CD4-positive, alpha-beta T cell (primary cell): ENCODE measurements around the gene SELENOM. TPM values are rescaled to one million over a fixed set of nuclear protein-coding genes. Genes with fewer than 3 reads are reported as not detected.

ENCODE experiments used
- ATAC-seq: fragments of 200-7000 bp; cut with Tn5 transposase; one replicate; pipeline ENCODE4 v1.10.0; 2022; ENCODE audit warnings: mild to moderate bottlenecking; ENCODE audit not compliant: poor library complexity
- CTCF ChIA-PET: fragments of 350-600 bp; sonication (Branson Sonifier 250); formaldehyde crosslinking; loops from one replicate; lab custom pipeline; 2021; ENCODE audit warnings: antibody characterized with exemption, inconsistent platforms; lab: Charles Lee
- POLR2A ChIA-PET: fragments of 350-600 bp; sonication (Branson Sonifier 250); formaldehyde crosslinking; loops from one replicate; lab custom pipeline; 2021; ENCODE audit warnings: antibody characterized with exemption, inconsistent platforms; lab: Charles Lee
- DNase-seq, 14 experiments: peaks; one replicate each; pipeline ENCODE4 v3.0.0-alpha.2; 2013 to 2020; ENCODE audit warnings: mixed read lengths in 2 of 14
- H3K27ac ChIP-seq, 2 donors: one replicate each; pipeline versions ENCODE4 v1.5.1 to v1.7.0; 2013; ENCODE audit warnings: low read length in 2 of 2, low read depth in 1 of 2, mild to moderate bottlenecking in 1 of 2
- H3K27me3 ChIP-seq, 2 experiments: 1 replicate in 1 of 2; 2 replicates in 1 of 2; pipeline versions ENCODE4 v1.6.1 to v1.7.0; 2013; ENCODE audit warnings: low read length in 2 of 2, control low read depth in 1 of 2, mild to moderate bottlenecking in 1 of 2, moderate library complexity in 1 of 2; ENCODE audit not compliant: insufficient read depth in 2 of 2, control insufficient read depth in 1 of 2
- H3K36me3 ChIP-seq: one replicate; pipeline ENCODE4 v1.6.1; 2013; ENCODE audit warnings: low read length, control low read depth; ENCODE audit not compliant: insufficient read depth
- H3K4me1 ChIP-seq: one replicate; pipeline ENCODE4 v1.6.1; 2013; ENCODE audit warnings: low read length, control low read depth; ENCODE audit not compliant: insufficient read depth
- H3K4me3 ChIP-seq: one replicate; pipeline ENCODE4 v1.5.1; 2013; ENCODE audit warnings: mild to moderate bottlenecking, low read length, moderate library complexity
- H3K9me3 ChIP-seq, 2 experiments: 1 replicate in 1 of 2; 2 replicates in 1 of 2; pipeline versions ENCODE4 v1.6.1 to v1.7.0; 2013; ENCODE audit warnings: low read length in 2 of 2, mild to moderate bottlenecking in 2 of 2, control low read depth in 1 of 2, moderate library complexity in 1 of 2; ENCODE audit not compliant: control insufficient read depth in 1 of 2, insufficient read depth in 1 of 2
- H3K27ac Mint-ChIP-seq: one replicate; pipeline ENCODE4 v1.8.0; 2020; ENCODE audit warnings: mixed read lengths
- H3K27me3 Mint-ChIP-seq: one replicate; pipeline ENCODE4 v1.8.0; 2021; ENCODE audit warnings: mixed read lengths
- H3K36me3 Mint-ChIP-seq: one replicate; pipeline ENCODE4 v1.8.0; 2021; ENCODE audit warnings: low read depth, mixed read lengths
- H3K4me1 Mint-ChIP-seq: one replicate; pipeline ENCODE4 v1.8.0; 2021; ENCODE audit warnings: low read depth, mixed read lengths
- H3K4me3 Mint-ChIP-seq: one replicate; pipeline ENCODE4 v1.8.0; 2020; ENCODE audit warnings: mild to moderate bottlenecking, mixed read lengths
- H3K9me3 Mint-ChIP-seq: one replicate; pipeline ENCODE4 v1.8.0; 2020; ENCODE audit warnings: mixed read lengths
- CTCF ChIP-seq: fragments of 200-600 bp; IDR thresholded peaks from one replicate; pipeline ENCODE4 v1.8.0; 2022; ENCODE audit warnings: antibody characterized with exemption, mild to moderate bottlenecking
- intact Hi-C, 2 experiments: fragments of 100-400 bp; cut with DNase I in 1 of 2; cut with micrococcal nuclease in 1 of 2; formaldehyde crosslinking; loops; one replicate each; pipeline versions ENCODE4 v1.15.1 to v1.9.0; 2023 to 2025; cut with DNase I, micrococcal nuclease
- total RNA-seq, 174 experiments: library from RNA in 2 of 174; stranded (reverse) in 2 of 174; gene quantifications; one replicate each; pipeline ENCODE4 v1.2.3 and lab custom pipeline; 2021 to 2026

SELENOM gene
- total RNA-seq, 2 experiments from 2014 or later = 78.0 to 82.4 TPM

- ChIA-PET POLR2A (no interaction called here), CTCF (no interaction called here)
- intact Hi-C loops = no loop called here
- Mint-ChIP-seq H3K27ac (no peak overlapping the region), H3K27me3 (no peaks in the 10 kb centered on the region), H3K36me3 (no peaks in the 10 kb centered on the region), H3K4me1 (no peaks in the 10 kb centered on the region), H3K4me3 (no peak overlapping the region), H3K9me3 (no peaks in the 10 kb centered on the region)
- TF ChIP-seq CTCF = no peak
- DNase-seq (no peak), ATAC-seq (no peak)
- Histone ChIP-seq H3K27ac (no peak overlapping the region), H3K36me3 (no peaks in the 10 kb centered on the region), H3K4me3 (no peak overlapping the region), H3K9me3 (no peaks in the 10 kb centered on the region), H3K27me3 (no peaks in the 10 kb centered on the region), H3K4me1 (no peaks in the 10 kb centered on the region)
Observed at GRCh38 chr22:31139066-31139465, 31.7 kb upstream of the SELENOM start.

DNA sequence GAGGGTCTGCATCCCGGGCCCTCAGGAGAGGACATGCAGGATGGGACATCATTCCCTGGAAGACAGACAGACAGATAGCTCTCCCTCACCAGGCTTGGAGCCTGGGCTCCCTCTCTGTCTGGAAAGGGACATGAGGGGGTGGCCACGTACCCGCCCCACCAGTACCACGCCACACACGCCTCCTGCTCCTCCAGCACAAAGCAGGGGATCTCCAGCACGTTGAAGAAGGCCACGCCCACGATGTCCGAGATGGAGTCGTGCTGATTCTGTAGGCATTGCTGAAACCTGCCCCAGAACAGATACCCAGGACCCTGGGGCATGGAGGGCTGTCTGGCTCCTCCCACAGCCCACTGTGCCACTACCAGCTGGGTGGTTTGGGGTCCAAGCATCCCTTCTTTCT is 30.8 kb upstream of the SELENOM start:
- Mint-ChIP-seq H3K27ac (no peak overlapping the region), H3K9me3 (no peaks in the 10 kb centered on the region), H3K36me3 (no peaks in the 10 kb centered on the region), H3K27me3 (no peaks in the 10 kb centered on the region), H3K4me3 (no peak overlapping the region), H3K4me1 (no peaks in the 10 kb centered on the region)
- ATAC-seq (no peak), DNase-seq (no peak)
- no peaks in the 10 kb centered on the region for H3K36me3 ChIP-seq
- H3K27ac ChIP-seq = no peak overlapping the region
- no peaks in the 10 kb centered on the region for H3K27me3 ChIP-seq
- intact Hi-C loops = no loop called here
- H3K4me3 ChIP-seq = no peak overlapping the region
- no peaks in the 10 kb centered on the region for H3K4me1 ChIP-seq
- ChIA-PET CTCF (no interaction called here), POLR2A (no interaction called here)
- H3K9me3 ChIP-seq = no peaks in the 10 kb centered on the region
- no peak for TF ChIP-seq CTCF

DNA sequence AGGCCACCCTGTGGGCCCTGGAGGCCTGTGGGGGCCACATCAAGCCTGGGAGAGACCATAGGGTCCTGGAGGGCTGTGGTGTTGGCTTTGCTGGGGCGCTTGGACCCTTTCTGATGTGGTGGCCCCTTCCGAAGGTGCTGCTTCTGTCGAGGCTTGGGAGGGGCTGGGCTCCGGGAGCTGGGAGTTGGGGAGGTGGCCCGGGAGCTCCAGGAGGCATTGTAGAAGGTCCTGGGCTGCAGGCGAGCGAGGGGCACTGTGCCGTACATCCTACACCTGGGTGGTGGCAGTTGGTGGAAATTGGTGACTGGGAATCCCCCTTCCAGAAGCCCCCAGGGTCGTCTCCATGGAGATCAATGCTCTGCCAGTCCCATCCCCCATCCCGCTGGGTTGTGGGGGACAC is 30.4 kb upstream of the SELENOM start:
- TF ChIP-seq CTCF = no peak
- Histone ChIP-seq H3K27me3 (no peaks in the 10 kb centered on the region), H3K4me3 (no peak overlapping the region), H3K27ac (no peak overlapping the region), H3K4me1 (no peaks in the 10 kb centered on the region), H3K9me3 (no peaks in the 10 kb centered on the region), H3K36me3 (no peaks in the 10 kb centered on the region)
- Mint-ChIP-seq H3K4me1 (no peaks in the 10 kb centered on the region), H3K27ac (no peak overlapping the region), H3K27me3 (no peaks in the 10 kb centered on the region), H3K4me3 (no peak overlapping the region), H3K36me3 (no peaks in the 10 kb centered on the region), H3K9me3 (no peaks in the 10 kb centered on the region)
- no peak for ATAC-seq
- CTCF ChIA-PET = no interaction called here
- POLR2A ChIA-PET = no interaction called here
- intact Hi-C loops = no loop called here
- no peak for DNase-seq
